A549 (cell line): ENCODE measurements around the gene LACTB. TPM values are rescaled to one million over a fixed set of nuclear protein-coding genes. Genes with fewer than 3 reads are reported as not detected.

Experiments used
- ATAC-seq, 2 experiments: fragments of 200-7000 bp in 1 of 2; fragments of >200 bp in 1 of 2; cut with Nextera tagmentation in 1 of 2; cut with Tn5 transposase in 1 of 2; 3 replicates each; pipeline versions ENCODE4 v1.8.0 to v1.9.1; 2018 to 2020; ENCODE audit warnings: mild to moderate bottlenecking in 1 of 2, moderate library complexity in 1 of 2
- CTCF ChIA-PET: fragments of 300-600 bp; sonication (Branson Sonifier 250); formaldehyde crosslinking; extraction: SDS; loops from one replicate; lab custom pipeline; 2021; ENCODE audit warnings: antibody characterized with exemption, inconsistent platforms; lab: Yijun Ruan, JAX
- POLR2A ChIA-PET: fragments of 350-600 bp; formaldehyde crosslinking; extraction: SDS; loops from one replicate; lab custom pipeline; 2021; ENCODE audit warnings: antibody characterized with exemption, inconsistent platforms; lab: Yijun Ruan, JAX
- DNase-seq, 2 experiments: peaks; one replicate each; pipeline versions ENCODE4 v3.0.0 to v3.0.0-alpha.2; 2011 to 2016; ENCODE audit warnings: low read depth in 1 of 2, low spot score in 1 of 2
- FAIRE-seq: peaks from 2 replicates; lab custom pipeline; 2011; peaks lifted over from hg19 to GRCh38; lab: Jason Lieb, UNC
- H3K27ac ChIP-seq, 2 experiments: fragments of >200 bp; sonication (Bioruptor Twin); formaldehyde crosslinking; 3 replicates each; pipeline ENCODE4 v1.5.1; 2016 to 2017
- H3K4me1 ChIP-seq: fragments of >200 bp; sonication (Bioruptor Twin); formaldehyde crosslinking; 3 replicates; pipeline ENCODE4 v1.6.1; 2016
- H3K4me2 ChIP-seq: fragments of >200 bp; sonication (Bioruptor Twin); formaldehyde crosslinking; 3 replicates; pipeline ENCODE4 v1.6.1; 2016
- H3K4me3 ChIP-seq: fragments of >200 bp; sonication (Bioruptor Twin); formaldehyde crosslinking; 3 replicates; pipeline ENCODE4 v1.5.1; 2016
- H3K9me3 ChIP-seq: fragments of >200 bp; sonication (Bioruptor Twin); formaldehyde crosslinking; 3 replicates; pipeline ENCODE4 v1.6.1; 2016
- BHLHE40 ChIP-seq: IDR thresholded peaks from 2 replicates; pipeline ENCODE4 v1.6.1; 2012; ENCODE audit warnings: low read depth, low read length, inconsistent platforms
- CHD2 ChIP-seq: fragments of 150-350 bp; IDR thresholded peaks from 2 replicates; pipeline ENCODE4 v1.6.1; 2014; ENCODE audit warnings: low read length; ENCODE audit not compliant: partially characterized antibody
- CTCF ChIP-seq: fragments of >200 bp; sonication (Bioruptor Twin); formaldehyde crosslinking; IDR thresholded peaks from 3 replicates; pipeline ENCODE4 v1.5.1; 2016
- EHF ChIP-seq: fragments of 250-450 bp; sonication (Bioruptor Pico); IDR thresholded peaks from 2 replicates; pipeline ENCODE4 v1.5.0; 2020; ENCODE audit warnings: mild to moderate bottlenecking
- EHMT2 ChIP-seq: fragments of 200-600 bp; sonication (generic); IDR thresholded peaks from 2 replicates; pipeline ENCODE4 v1.6.1; 2016; ENCODE audit warnings: antibody characterized with exemption, low read depth, mild to moderate bottlenecking, moderate library complexity
- ELK1 ChIP-seq: fragments of 150-350 bp; IDR thresholded peaks from 2 replicates; pipeline ENCODE4 v1.6.1; 2014; ENCODE audit warnings: low read depth, mild to moderate bottlenecking, low read length
- FOSL2 ChIP-seq, 2 experiments: fragments of 450-650 bp in 1 of 2; fragments of >200 bp in 1 of 2; sonication (Bioruptor Twin) in 1 of 2; formaldehyde crosslinking; IDR thresholded peaks; 2 replicates each; pipeline versions ENCODE4 v1.5.0 to v1.6.1; 2016 to 2020; ENCODE audit warnings: mild to moderate bottlenecking in 1 of 2, moderate library complexity in 1 of 2
- FOXS1 ChIP-seq: fragments of 250-450 bp; sonication (Bioruptor Pico); IDR thresholded peaks from 2 replicates; pipeline ENCODE4 v1.5.0; 2020; ENCODE audit warnings: mild to moderate bottlenecking, moderate library complexity
- GATA3 ChIP-seq: IDR thresholded peaks from 2 replicates; pipeline ENCODE4 v1.6.1; 2012; ENCODE audit warnings: borderline replicate concordance
- HOXB5 ChIP-seq: fragments of 250-450 bp; sonication (Bioruptor Pico); IDR thresholded peaks from 2 replicates; pipeline ENCODE4 v1.5.0; 2020; ENCODE audit warnings: mild to moderate bottlenecking, moderate library complexity
- JUNB ChIP-seq: fragments of >200 bp; sonication (Bioruptor Twin); formaldehyde crosslinking; IDR thresholded peaks from 2 replicates; pipeline ENCODE4 v1.6.1; 2016
- KDM1A ChIP-seq: fragments of 200-600 bp; sonication (generic); IDR thresholded peaks from 2 replicates; pipeline ENCODE4 v1.6.1; 2016; ENCODE audit warnings: low read depth, mild to moderate bottlenecking
- MAFK ChIP-seq: fragments of 450-650 bp; IDR thresholded peaks from 2 replicates; pipeline ENCODE4 v1.6.1; 2014; ENCODE audit not compliant: partially characterized antibody
- MAX ChIP-seq: IDR thresholded peaks from 2 replicates; pipeline ENCODE4 v1.6.1; 2012
- MAZ ChIP-seq: fragments of 150-350 bp; IDR thresholded peaks from 2 replicates; pipeline ENCODE4 v1.6.1; 2014; ENCODE audit warnings: antibody characterized with exemption, low read depth, low read length, borderline replicate concordance
- NFE2L2 ChIP-seq: fragments of 150-350 bp; conservative IDR thresholded peaks from 2 replicates; pipeline ENCODE4 v1.6.1; 2014; ENCODE audit warnings: low read length
- NPAS2 ChIP-seq: fragments of 250-450 bp; sonication (Bioruptor Pico); IDR thresholded peaks from 2 replicates; pipeline ENCODE4 v1.8.0; 2022; ENCODE audit warnings: mild to moderate bottlenecking, moderate library complexity, borderline replicate concordance
- NR3C1 ChIP-seq: fragments of >200 bp; sonication (Bioruptor Twin); formaldehyde crosslinking; IDR thresholded peaks from 3 replicates; pipeline ENCODE4 v1.6.1; 2017
- PHF8 ChIP-seq: fragments of 200-600 bp; sonication (generic); IDR thresholded peaks from 2 replicates; pipeline ENCODE4 v1.6.1; 2016; ENCODE audit warnings: low read depth, mild to moderate bottlenecking, antibody characterized with exemption, moderate library complexity, borderline replicate concordance
- RAD21 ChIP-seq, 2 experiments: fragments of >200 bp in 1 of 2; sonication (Bioruptor Twin) in 1 of 2; formaldehyde crosslinking in 1 of 2; IDR thresholded peaks in 1 of 2; conservative IDR thresholded peaks in 1 of 2; 2 replicates in 1 of 2; 3 replicates in 1 of 2; pipeline ENCODE4 v1.6.1; 2012 to 2018; ENCODE audit warnings: inconsistent platforms in 1 of 2
- ZNF302 ChIP-seq: fragments of 250-450 bp; sonication (Bioruptor Pico); IDR thresholded peaks from 2 replicates; pipeline ENCODE4 v1.9.0; 2021; ENCODE audit warnings: inconsistent platforms, mild to moderate bottlenecking, moderate library complexity
- WGBS: methylation state at CpG from one replicate; pipeline ENCODE4 v1.1.6; 2017; ENCODE audit errors: missing lambda C conversion rate; 5-methylcytosine and 5-hydroxymethylcytosine counted together
- polyA plus RNA-seq, 4 experiments: library from polyadenylated mRNA; depleted of rRNA in 3 of 4; stranded (reverse); fragments of >200 nt; fragmentation: RNase III in 1 of 4; extraction: RNeasy Plus Mini Kit Qiagen cat#74134 plus additional on column Dnase treatment in 1 of 4; gene quantifications; 2 replicates in 3 of 4; 3 replicates in 1 of 4; pipeline ENCODE4 v1.2.3, GENCODE V29; 2011 to 2017

LACTB gene
- polyA plus RNA-seq, 2 of the 4 experiments (the other 2 are of a cell fraction): 56.5 to 59.6 TPM

- peak overlapping the region; percentile 84 to 92 for H3K27ac ChIP-seq
- no peak for FAIRE-seq
- ATAC-seq: no peak
- CTCF ChIA-PET: interaction anchor here (0.8 to 5.0 kb wide), 12 partner anchors 11 to 161 kb away, joined by 3 to 38 read pairs (median 3); no protein-coding TSS in a partner anchor
- POLR2A ChIA-PET: no interaction called here
- DNase-seq: no peak
- TF ChIP-seq FOSL2 (IDR thresholded peaks at IDR 0.05) (no peak), FOSL2 (CRISPR knock-in tag; IDR thresholded peaks at IDR 0.05) (no peak), MAZ (no peak), MAX (0 out of 2 replicates have a peak, but pooled peaks have one; percentile 10), FOXS1 (CRISPR knock-in tag) (no peak)
- H3K4me1 ChIP-seq: peaks cover 44% of the 10 kb centered on the region
- H3K9me3 ChIP-seq: peaks cover 23% of the 10 kb centered on the region
- no peak overlapping the region for H3K4me3 ChIP-seq
- WGBS: 94% methylated on average over 3 of the region's 3 CpGs
- no peak overlapping the region for H3K4me2 ChIP-seq
These were observed 11.1 kb upstream of the LACTB start for GRCh38 chr15:63110428-63111026.

- no peak overlapping the region for H3K4me2 ChIP-seq
- peaks cover 14% of the 10 kb centered on the region for H3K9me3 ChIP-seq
- ChIA-PET CTCF (interaction anchor here (0.8 to 5.0 kb wide), 8 partner anchors 11 to 63 kb away, joined by 3 to 38 read pairs (median 3); no protein-coding TSS in a partner anchor), POLR2A (no interaction called here)
- ATAC-seq: no peak
- H3K4me1 ChIP-seq: peaks cover 44% of the 10 kb centered on the region
- DNase-seq: no peak
- H3K27ac ChIP-seq: peak overlapping the region; percentile 84 to 92
- no peak overlapping the region for H3K4me3 ChIP-seq
- FAIRE-seq: no peak
- TF ChIP-seq KDM1A: no peak
- no peak for TF ChIP-seq HOXB5 (CRISPR knock-in tag)
- no peak for TF ChIP-seq MAZ
- TF ChIP-seq ZNF302: no peak
- TF ChIP-seq NPAS2 (CRISPR knock-in tag): no peak
These were observed 10.2 kb upstream of the LACTB start for GRCh38 chr15:63111481-63111880.

DNA sequence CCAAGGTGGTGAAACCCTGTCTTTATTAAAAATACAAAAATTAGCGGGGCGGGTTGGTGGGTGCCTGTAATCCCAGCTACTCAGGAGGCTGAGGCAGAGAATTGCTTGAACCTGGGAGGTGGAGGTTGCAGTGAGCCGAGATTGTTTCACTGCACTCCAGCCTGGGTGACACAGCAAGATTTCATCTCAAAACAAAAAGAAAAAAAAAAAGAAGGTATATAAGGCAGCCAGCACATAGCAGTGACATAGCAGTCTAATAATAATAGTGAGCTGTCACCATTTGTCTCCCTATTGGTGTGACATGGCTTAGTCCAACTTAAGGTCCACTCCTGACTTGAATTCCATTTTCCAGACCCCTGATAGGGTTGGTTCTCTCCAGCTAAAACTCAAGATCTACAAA, 8.8 kb upstream of the LACTB start:
- ATAC-seq (no peak), DNase-seq (no peak), FAIRE-seq (no peak)
- Histone ChIP-seq H3K27ac (peak overlapping the region; percentile 84 to 92; a peak in 5 of 6 replicates), H3K4me1 (peaks cover 33% of the 10 kb centered on the region), H3K9me3 (peaks cover 14% of the 10 kb centered on the region), H3K4me3 (no peak overlapping the region), H3K4me2 (no peak overlapping the region)
- CTCF ChIA-PET: no interaction called here
- peak; percentile 3 for TF ChIP-seq MAFK
- no peak for TF ChIP-seq CTCF
- 90% methylated on average over 3 of the region's 3 CpGs for WGBS
- POLR2A ChIA-PET: no interaction called here

GRCh38 chr15:63114465-63114864, 7.2 kb upstream of the LACTB start:
- H3K27ac ChIP-seq: peak overlapping the region; percentile 84 to 92; a peak in 4 of 6 replicates
- ChIA-PET CTCF (interaction anchor here (0.6 to 1.6 kb wide), 4 partner anchors 20 to 1697 kb away, joined by 3 to 4 read pairs (median 4); no protein-coding TSS in a partner anchor), POLR2A (no interaction called here)
- H3K9me3 ChIP-seq: peaks cover 18% of the 10 kb centered on the region
- ATAC-seq (no peak), FAIRE-seq (no peak), DNase-seq (no peak)
- no peak overlapping the region for H3K4me3 ChIP-seq
- H3K4me1 ChIP-seq: peaks cover 24% of the 10 kb centered on the region; the same call in 2 of the 3 replicates
- 88% methylated on average over 2 of the region's 2 CpGs for WGBS
- TF ChIP-seq ELK1 (no peak), EHMT2 (no peak), BHLHE40 (no peak), NFE2L2 (no peak), CHD2 (no peak), JUNB (no peak), GATA3 (no peak), EHF (CRISPR knock-in tag) (no peak), RAD21 (conservative IDR thresholded peaks at IDR 0.05 in 1 of 2, IDR thresholded peaks at IDR 0.05 in 1 of 2) (no peak), PHF8 (no peak), NR3C1 (no peak)
- H3K4me2 ChIP-seq: no peak overlapping the region
